GM18870 (cell line): ENCODE measurements around the gene XXYLT1.

Experiments used
- ATAC-seq: cut with Tn5 transposase; IDR thresholded peaks from one replicate; pipeline ENCODE4 v1.9.1; 2021; ENCODE audit warnings: moderate library complexity; ENCODE audit not compliant: unreplicated experiment

Gene XXYLT1

DNA sequence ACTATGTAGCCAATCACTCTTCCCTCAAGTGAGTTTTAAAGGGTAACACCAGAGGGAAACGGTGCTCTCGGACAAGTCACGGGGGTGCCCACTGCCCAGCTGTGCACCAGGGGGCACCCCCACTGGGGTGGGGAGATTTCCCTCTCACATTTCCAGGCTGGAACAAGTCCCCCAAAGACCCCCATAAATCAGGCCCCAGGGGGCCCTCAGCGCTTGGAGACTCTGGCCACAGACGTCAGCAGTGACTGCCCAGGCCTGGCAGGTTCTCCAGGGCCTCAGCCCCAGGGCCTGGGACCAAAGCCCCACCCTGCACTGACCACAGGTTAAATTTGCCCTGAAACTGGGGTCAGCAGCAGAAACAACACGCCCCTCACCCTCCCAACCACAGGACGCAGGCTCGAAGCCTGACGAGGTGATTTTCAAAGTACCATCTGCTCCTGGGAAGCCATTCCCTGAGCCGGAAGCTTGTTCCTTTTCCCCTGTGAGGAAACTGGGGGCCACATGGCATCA lies 17.0 kb downstream of the XXYLT1 start:
- no peak for ATAC-seq

DNA sequence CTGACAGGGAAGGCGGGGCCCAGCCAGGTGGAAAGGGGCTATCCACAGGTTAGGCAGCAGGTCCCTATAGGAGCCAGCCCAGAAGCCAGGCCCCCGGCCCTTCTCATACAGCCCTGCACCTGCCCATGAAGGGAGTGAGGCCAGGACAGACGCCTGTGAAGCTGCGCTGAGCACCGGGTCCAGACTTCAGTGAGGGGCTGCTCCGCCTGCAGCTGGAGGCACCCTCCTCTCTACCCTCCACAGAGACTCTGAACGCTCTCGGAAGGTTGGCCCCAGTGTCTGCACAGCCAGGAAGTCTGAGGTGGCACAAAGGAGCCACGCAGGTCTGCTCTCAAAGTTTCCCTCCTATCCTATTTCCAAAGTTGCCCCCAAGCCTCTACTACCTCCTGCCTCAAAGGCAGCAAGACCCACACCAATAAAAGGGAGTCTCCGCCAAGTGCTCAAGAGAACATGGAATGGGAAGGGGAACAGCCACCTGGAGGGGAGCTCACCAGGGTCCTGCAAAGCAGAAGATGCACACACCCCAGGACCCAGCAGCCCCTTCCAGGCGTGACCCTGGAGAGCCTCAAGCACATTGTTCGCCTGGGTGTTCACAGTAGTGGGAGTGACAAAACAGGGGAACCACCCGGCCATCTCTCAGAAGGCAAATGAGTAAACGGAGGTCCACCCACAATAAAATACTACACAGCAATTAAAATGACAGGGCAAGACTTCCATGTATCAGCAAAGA lies 19.5 kb downstream of the XXYLT1 start:
- no peak for ATAC-seq

DNA sequence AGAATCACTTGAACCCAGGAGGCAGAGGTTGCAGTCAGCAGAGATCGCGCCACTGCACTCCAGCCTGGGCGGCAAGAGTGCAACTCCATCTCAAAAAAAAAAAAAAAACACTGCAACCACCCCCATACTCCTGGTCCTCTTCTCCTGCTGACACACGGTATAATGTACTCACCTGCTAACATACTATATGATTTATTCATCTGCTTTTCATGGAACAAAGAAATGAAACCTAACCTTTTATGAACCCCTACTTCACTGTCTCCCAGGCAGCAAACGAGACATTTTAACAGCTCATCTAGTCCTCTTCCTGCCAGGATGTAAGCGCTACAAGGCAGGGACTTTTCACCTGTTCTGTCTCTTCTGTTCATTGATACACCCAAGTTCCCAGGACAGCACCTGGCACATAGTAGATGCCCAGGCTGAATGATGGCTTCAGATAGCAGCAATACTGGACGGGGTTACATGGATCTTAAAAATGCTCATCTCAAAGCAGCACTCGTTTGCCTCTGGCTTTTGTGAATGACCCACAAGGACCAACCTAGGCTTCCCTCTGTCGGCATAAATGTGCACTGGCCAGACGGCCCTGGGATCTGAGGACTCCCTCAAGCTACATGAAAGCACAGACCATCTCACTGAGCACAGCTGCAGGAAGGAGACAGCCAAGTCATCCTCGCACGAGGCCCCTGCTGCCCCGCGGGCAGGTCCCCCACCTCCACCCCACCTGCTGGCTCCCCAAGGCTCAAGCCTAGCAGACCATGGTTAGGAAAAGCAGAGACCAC lies 20.3 kb downstream of the XXYLT1 start:
- no peak for ATAC-seq

DNA sequence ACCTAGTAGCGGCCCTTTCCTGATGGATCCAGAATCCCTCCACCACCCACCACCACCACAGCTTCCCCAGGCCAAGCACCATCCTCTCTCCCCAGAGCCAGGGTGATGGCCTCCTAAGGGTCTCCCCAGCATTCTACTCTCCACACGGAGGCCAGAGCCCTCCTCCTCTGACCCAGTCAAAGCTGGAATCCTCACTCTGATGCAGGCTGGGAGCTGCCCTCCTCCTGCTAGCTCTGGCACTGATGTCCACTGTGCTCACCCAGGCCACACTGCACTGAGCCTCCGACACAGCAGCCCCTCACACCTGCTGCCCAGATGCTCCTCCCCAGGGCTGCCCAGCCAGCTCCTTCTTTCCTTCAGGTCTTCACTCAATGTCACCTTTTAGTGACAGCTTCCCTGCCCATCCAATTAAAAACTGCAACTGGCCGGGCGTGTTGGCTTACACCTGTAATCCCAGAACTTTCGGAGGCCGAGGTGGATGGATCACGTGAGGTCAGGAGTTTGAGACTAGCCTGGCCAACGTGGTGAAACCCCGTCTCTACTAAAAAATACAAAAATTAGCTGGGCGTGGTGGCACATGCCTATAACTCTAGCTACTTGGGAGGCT lies 21.0 kb downstream of the XXYLT1 start:
- ATAC-seq: no peak

- no peak for ATAC-seq
These were observed 21.7 kb downstream of the XXYLT1 start for GRCh38 chr3:195249057-195249770.

DNA sequence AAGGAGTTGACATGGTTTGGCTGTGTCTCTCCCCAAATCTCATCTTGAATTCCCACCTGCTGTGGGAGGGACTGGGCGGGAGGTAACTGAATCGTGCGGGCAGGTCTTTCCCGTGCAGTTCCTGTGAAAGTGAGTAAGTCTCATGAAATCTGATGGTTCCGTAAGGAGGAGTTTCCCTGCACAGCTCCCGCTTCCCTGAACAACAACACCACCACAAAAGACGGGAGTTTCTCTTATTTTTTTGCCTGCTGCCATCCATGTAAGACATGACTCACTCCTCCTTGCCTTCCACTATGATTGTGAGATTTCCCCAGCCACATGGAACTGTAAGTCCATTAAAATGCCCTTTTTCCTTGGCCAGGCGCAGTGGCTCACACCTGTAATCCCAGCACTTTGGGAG lies 22.7 kb downstream of the XXYLT1 start:
- ATAC-seq: no peak

GRCh38 chr3:195247863-195248189 lies 23.1 kb downstream of the XXYLT1 start:
- no peak for ATAC-seq

GRCh38 chr3:195247086-195247862 lies 23.7 kb downstream of the XXYLT1 start:
- no peak for ATAC-seq

GRCh38 chr3:195246581-195246995 lies 24.4 kb downstream of the XXYLT1 start:
- no peak for ATAC-seq

- no peak for ATAC-seq
These were observed 25.4 kb downstream of the XXYLT1 start for GRCh38 chr3:195245531-195245951.

DNA sequence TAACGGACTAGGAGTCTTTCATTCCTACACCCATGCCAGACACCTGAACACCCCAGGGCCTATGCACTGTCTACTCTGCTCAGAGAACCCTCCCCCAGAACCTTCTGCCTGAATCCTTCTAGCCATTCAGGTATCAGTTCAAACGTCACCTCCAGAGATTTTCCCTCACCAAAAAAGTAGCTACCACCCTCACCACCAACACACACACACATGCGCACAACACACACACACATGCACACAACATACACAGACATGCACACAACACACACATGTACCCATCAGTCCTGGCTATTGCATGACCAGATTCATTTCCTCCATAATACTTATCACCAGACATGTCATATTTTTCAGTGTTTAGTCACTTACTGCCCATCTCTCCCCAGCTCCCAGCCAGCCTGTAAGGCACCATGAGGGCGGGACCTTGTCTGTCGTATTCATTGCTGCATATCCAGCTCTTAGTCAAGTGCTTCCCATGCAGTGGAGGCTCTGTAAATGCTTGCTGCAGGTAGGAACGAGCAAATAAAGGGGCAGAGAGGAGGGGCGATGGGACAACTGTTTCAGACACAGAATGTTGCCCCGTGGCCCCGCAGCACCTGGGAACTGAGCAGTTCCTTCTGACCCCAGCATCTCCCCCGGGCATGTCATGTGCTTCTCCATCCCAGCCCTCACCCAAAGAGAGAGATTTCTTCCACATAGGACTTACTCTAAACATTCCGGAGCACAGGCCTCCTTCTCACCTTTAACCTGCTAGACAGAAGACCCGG lies 29.2 kb downstream of the XXYLT1 start:
- no peak for ATAC-seq

- no peak for ATAC-seq
These were observed 30.0 kb downstream of the XXYLT1 start for GRCh38 chr3:195240939-195241338.

- no peak for ATAC-seq
These were observed 30.7 kb downstream of the XXYLT1 start for GRCh38 chr3:195240171-195240701.

GRCh38 chr3:195239121-195239520 lies 31.8 kb downstream of the XXYLT1 start:
- ATAC-seq: no peak

- no peak for ATAC-seq
These were observed 32.3 kb downstream of the XXYLT1 start for GRCh38 chr3:195238586-195239118.

- no peak for ATAC-seq
These were observed 32.8 kb downstream of the XXYLT1 start for GRCh38 chr3:195238081-195238571.

DNA sequence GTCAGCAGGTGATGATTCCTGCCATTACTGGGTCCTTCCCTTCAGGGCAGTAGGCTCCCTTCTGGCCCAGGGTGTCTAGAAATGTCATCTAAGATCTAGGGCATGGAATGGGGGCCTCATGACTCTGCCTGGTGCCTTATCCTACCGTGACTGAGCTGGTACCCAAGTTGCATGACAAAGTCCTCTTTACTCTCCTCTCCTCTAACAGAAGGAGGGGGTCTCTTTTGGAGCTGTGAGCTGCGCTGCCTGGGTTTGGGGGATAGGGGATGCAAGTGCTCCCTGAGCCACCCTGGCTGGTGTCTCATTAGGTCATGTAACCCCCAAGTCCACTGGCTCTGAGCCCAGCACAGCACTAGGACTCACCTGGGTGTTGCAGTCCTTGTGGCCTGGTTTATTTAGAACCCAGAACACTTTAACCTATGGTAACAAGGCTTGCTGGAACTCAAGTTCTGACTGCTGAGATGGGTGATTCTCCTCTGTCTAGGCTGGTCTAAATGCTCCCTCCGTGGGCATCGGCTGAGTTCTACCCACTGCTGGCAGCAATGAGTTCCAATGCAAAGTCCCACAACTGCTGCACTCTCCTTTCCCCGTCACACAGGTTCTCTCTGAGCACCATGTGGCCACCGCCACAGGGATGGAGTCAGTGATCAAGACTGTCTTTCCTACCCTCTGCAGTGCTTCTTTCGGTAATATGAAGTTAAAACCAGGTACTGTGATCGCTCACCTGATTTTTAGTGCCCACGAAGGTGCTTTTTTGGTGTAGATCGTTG lies 34.0 kb downstream of the XXYLT1 start:
- no peak for ATAC-seq

DNA sequence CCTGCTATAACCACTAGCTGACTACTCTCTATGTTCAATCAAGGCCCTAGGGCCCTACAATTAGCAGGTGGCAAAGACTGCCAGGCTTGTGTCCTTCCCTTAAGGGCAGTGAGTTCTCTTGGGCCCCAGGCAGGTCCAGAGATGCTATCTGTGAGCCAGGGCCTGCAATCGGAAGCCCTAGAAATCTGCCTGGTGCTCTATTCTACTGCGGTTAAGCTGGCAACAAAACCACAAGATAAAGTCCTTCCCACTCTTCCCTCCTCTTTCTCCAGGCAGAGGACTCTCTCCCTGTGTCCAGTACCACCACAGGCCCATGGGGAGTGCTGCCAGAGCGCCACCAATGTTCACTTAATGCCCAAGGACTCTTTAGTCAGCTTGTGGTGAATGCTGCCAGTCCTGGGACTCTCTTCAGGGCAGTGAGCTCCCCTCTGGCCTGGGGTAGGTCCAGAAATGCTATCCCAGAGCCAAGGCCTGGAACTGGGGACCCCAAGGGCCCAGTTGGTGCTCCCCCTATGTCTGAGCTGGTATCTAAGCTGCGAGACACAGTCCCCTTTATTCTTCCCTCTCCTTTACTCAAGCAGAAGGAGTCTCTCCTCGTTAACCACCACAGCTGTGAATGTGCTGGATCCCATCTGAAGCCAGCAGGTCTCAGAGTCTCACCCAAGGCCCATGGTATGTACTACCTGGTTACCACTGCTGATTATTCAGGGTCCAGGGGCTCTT lies 34.7 kb downstream of the XXYLT1 start:
- no peak for ATAC-seq
